HCT116 (cell line): ENCODE data around the gene PBX3.

Experiments
- CEBPB ChIP-seq: IDR thresholded peaks from 2 replicates; pipeline ENCODE4 v1.6.1; 2012; ENCODE audit warnings: low read depth
- CTCF ChIP-seq, 3 experiments: fragments of 200-600 bp in 1 of 3; sonication (generic) in 1 of 3; IDR thresholded peaks in 2 of 3; conservative IDR thresholded peaks in 1 of 3; 2 replicates each; pipeline ENCODE4 v1.5.1; 2012 to 2017; ENCODE audit warnings: low read depth in 2 of 3, low read length in 2 of 3, antibody characterized with exemption in 1 of 3, borderline replicate concordance in 1 of 3, control low read depth in 1 of 3, mild to moderate bottlenecking in 1 of 3, mixed read lengths in 1 of 3, mixed run types in 1 of 3, moderate library complexity in 1 of 3; ENCODE audit not compliant: insufficient read depth in 1 of 3
- EGR1 ChIP-seq: IDR thresholded peaks from 2 replicates; pipeline ENCODE4 v1.6.1; 2012; ENCODE audit warnings: low read depth
- ELF1 ChIP-seq: IDR thresholded peaks from 2 replicates; pipeline ENCODE4 v1.6.1; 2012; ENCODE audit warnings: low read depth, borderline replicate concordance
- EZH2 ChIP-seq: fragments of 200-600 bp; sonication (generic); IDR thresholded peaks from 2 replicates; pipeline ENCODE4 v1.6.1; 2017; ENCODE audit warnings: antibody characterized with exemption, mixed run types
- JUND ChIP-seq: IDR thresholded peaks from 2 replicates; pipeline ENCODE4 v1.6.1; 2012
- POLR2A ChIP-seq: IDR thresholded peaks from 2 replicates; pipeline ENCODE4 v1.7.0; 2011; ENCODE audit warnings: borderline replicate concordance; ENCODE audit not compliant: insufficient read depth, insufficient read length; ENCODE audit errors: extremely low read depth
- POLR2AphosphoS5 ChIP-seq: IDR thresholded peaks from 2 replicates; pipeline ENCODE4 v1.6.1; 2011; ENCODE audit warnings: mild to moderate bottlenecking, low read depth, low read length, moderate library complexity
- SP1 ChIP-seq: IDR thresholded peaks from 2 replicates; pipeline ENCODE4 v1.6.1; 2012; ENCODE audit warnings: low read depth
- YY1 ChIP-seq: IDR thresholded peaks from 2 replicates; pipeline ENCODE4 v1.6.1; 2011; ENCODE audit warnings: low read length, low read depth, moderate library complexity, mild to moderate bottlenecking; ENCODE audit not compliant: insufficient replicate concordance; ENCODE audit errors: extremely low read depth
- ZNF274 ChIP-seq: fragments of 200-500 bp; sonication (Bioruptor generic); IDR thresholded peaks from 2 replicates; pipeline ENCODE4 v1.6.1; 2014; ENCODE audit warnings: mild to moderate bottlenecking, low read depth, low read length, inconsistent platforms
- TF ChIP-seq, protein P1 (sequence below): IDR thresholded peaks from 2 replicates; pipeline ENCODE4 v1.6.1; 2012; ENCODE audit warnings: low read depth
- TF ChIP-seq, protein P2 (sequence below): IDR thresholded peaks from 2 replicates; pipeline ENCODE4 v1.6.1; 2012

GRCh38 chr9:125863923-125864322, 116.8 kb downstream of the PBX3 start:
- TF ChIP-seq POLR2AphosphoS5 (no peak), POLR2A (no peak), CTCF (IDR thresholded peaks at IDR 0.05 in 2 of 3, conservative IDR thresholded peaks at IDR 0.05 in 1 of 3; ENCODE audit: borderline replicate concordance in 1 of 3, insufficient read depth in 1 of 3, low read depth in 2 of 3, low read length in 2 of 3) (no peak), YY1 (no peak), EZH2 (no peak), ZNF274 (no peak), EGR1 (no peak), CEBPB (no peak), JUND (no peak), ELF1 (no peak), SP1 (no peak)
- TF ChIP-seq, protein P1, sequence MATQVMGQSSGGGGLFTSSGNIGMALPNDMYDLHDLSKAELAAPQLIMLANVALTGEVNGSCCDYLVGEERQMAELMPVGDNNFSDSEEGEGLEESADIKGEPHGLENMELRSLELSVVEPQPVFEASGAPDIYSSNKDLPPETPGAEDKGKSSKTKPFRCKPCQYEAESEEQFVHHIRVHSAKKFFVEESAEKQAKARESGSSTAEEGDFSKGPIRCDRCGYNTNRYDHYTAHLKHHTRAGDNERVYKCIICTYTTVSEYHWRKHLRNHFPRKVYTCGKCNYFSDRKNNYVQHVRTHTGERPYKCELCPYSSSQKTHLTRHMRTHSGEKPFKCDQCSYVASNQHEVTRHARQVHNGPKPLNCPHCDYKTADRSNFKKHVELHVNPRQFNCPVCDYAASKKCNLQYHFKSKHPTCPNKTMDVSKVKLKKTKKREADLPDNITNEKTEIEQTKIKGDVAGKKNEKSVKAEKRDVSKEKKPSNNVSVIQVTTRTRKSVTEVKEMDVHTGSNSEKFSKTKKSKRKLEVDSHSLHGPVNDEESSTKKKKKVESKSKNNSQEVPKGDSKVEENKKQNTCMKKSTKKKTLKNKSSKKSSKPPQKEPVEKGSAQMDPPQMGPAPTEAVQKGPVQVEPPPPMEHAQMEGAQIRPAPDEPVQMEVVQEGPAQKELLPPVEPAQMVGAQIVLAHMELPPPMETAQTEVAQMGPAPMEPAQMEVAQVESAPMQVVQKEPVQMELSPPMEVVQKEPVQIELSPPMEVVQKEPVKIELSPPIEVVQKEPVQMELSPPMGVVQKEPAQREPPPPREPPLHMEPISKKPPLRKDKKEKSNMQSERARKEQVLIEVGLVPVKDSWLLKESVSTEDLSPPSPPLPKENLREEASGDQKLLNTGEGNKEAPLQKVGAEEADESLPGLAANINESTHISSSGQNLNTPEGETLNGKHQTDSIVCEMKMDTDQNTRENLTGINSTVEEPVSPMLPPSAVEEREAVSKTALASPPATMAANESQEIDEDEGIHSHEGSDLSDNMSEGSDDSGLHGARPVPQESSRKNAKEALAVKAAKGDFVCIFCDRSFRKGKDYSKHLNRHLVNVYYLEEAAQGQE: no peak
- TF ChIP-seq, protein P2, sequence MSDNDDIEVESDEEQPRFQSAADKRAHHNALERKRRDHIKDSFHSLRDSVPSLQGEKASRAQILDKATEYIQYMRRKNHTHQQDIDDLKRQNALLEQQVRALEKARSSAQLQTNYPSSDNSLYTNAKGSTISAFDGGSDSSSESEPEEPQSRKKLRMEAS: no peak
